CD4-positive, alpha-beta T cell treated with Interleukin-2 at 100 ng/mL for 4 hours (primary cell): ENCODE measurements around the gene CCDC186.
A peak's percentile ranks its signal among the peaks of the same experiment; 100 is the strongest.

ENCODE experiments used
- DNase-seq: peaks from one replicate; pipeline ENCODE4 v3.0.0-alpha.2; 2020; ENCODE audit warnings: low spot score

The CCDC186 gene

DNA sequence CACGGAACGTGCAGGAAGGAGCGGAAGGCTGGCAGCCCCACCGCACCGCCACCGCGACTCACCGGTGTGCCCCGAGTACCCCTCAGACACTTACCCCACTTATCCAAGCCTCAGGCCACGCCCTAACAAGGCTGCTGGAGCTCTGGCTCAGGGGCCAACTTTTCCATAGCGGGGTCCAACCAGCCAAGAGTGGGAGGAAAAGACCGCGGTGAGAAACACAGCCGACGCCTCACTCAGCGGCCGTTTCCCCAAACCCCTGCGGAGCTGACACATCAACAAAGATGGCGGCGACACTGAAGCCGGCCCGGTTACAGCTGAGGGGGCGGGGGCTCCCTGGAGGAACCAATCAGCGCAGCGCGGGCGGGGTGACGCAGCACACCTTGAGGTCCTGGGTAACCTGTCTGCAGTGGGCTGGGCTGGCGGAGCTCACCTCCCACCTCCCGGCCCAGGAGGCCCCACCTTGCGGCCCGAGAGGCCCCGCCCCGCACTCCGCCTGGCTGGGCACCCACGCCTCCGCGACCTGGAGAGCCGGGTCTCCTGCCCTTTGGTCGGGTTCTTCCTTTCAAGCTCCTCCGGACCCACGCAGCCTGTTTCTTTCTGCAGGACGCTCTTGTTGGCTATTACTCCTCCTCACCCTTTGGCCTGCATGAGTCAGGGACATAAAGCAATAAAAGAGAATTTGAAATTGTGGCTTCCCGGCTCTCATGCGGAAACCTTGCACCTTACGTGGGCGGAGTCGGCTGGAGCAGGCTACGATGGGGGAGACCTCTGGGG, at the start of gene CCDC186:
CCDC186 (minus strand) TSS at position 283 of the 774 bp plus-strand sequence. CDS start 10,935 bp downstream, outside the sequence.
- DNase-seq = peak; percentile 98

DNA sequence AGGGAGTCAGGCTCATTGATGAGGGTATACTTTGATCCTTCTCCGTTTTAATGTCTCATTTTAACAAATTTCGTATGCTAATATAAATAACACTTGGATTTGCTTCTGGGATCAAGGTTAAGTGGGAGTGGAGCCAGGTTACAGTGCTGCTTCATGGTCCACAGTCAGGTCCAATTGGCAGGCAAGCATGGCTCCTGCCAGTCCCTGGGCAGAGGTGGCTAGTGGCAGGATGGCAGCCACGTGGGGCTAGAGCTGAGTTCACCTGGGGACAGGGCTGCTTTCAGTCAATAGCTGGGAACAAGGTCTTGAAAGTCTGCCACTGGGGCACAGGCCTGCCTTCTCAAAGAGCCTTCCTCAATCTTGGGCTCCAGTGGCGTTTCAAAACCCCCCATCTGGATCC, 49.1 kb upstream of the CCDC186 start:
- no peak for DNase-seq

DNA sequence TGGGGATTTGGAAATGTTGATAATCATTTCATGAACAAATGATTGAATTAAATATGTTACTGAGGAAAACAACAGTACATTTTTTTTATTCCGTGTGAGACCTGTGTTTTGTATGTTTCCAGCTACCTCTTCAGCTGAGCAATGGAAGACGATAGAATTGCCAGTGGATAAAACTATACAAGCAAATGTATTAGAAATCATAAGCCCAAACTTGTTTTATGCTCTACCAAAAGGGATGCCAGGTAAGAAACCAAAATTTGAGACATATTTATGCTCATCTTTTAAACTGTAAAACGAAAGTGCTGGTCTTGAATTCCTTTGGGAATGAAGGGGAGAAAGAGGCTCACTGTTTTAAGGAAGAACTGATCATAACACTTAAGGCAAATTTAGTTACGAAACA, 47.2 kb upstream of the CCDC186 start:
- DNase-seq = no peak

DNA sequence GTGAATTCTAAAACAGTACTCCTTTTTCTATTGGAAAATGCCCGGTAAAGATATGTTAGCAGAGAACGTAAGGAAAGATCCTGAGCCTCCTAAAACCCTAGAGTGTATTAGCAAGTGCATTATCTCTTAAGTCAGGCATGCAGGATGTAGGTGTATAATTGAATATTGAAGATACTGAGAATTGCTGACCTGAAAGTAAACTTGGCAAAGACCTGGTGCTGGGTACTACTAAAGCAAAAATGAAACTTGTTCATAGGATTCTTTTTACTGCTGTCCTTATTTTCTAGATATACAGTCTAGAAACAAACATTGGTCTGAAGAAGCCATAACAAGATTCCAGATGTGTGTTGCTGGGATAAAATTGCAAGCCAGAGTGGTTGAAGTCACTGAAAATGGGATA, 46.3 kb upstream of the CCDC186 start:
- no peak for DNase-seq

DNA sequence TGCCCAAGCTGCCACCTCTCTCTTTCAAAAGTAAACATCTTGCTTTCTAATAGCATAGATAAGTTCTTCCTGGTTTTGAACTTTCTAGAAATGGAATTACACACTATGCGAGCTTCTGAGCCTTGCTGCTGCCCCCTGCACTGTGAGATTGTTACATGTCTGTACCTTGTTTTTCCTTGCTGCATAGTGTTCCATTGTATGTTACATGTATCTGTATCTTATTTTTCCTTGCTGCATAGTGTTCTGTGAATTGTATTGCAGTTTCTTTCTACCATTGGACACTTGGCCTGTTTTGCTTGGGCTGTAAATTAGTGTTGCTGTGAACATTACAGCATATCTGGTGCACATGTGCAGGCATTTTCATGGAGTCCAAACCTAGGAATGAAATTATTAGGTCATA, 41.0 kb upstream of the CCDC186 start:
- DNase-seq = no peak

DNA sequence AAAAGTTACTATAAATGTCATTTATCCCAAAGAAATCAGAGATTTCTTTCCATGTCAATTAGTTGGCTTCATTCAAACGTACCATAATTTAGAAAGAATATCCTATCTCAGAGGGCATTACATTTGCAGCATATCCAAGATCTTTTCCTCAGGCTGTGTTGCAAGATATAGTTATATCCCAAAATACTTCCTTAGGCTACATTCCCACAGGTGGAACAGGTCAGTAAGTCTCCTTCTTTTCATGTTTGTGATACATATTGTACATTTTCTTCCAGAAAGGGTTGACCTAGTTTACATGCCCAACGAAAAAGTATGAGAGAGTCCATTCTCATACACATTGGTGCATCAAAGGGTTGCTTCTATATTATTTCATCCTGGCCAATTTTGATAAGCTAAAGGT, 38.1 kb upstream of the CCDC186 start:
- no peak for DNase-seq

DNA sequence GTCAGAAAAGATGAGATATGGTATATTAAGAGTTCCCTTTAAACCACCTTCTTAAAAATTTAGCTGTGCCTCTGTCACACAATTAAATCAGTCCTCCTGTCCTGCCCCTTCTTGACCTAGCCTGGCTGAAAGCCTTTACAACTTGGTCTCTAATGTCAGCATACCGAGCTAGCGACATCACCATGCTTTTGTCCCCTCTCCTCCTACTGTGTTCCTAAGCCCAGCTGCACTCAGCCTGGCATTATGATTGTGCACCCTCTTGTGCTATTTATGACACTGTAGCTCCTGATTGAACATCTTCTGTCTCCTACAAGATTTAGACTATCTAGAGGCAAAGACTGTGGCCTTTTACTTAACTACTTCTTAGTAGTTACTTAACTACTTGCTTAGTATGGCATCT, 34.3 kb upstream of the CCDC186 start:
- no peak for DNase-seq

DNA sequence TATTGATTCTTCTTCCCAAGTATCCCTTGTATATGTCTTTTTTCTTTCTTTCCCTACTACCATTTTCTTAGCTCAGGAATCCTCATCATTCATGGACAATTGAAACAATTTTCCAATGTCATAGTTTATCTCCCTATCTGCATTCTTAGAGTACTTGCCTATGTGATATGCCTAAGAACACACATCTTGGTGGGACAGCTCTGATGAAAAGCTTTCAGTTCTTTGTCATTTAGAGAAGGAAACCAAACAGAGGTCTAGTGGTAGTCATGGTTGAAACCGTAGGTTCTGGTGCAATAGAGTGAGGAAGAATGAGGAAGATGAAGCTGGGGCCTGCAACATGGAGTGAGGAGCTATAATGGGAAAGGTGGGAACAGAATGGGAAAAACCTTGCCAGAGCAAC, 33.3 kb upstream of the CCDC186 start:
- no peak for DNase-seq

DNA sequence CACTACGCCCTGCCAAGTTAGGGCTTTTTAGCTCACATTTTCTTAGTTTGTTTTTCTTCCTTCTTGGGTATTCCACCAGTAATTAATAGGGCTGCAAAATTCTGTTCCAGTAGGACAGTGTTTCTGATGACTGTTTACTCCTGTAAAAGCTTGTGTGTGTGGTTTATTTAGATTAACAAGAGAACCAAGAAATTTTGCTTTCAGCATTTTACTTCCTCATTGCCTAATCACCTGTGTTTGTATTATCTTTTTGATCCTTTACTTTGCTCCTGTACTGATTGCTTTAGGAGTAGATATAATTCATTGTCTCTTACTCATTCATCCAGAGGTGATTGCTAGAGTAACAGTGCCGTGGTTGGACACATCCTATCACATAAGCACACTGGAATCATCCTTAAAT, 32.9 kb upstream of the CCDC186 start:
- no peak for DNase-seq

DNA sequence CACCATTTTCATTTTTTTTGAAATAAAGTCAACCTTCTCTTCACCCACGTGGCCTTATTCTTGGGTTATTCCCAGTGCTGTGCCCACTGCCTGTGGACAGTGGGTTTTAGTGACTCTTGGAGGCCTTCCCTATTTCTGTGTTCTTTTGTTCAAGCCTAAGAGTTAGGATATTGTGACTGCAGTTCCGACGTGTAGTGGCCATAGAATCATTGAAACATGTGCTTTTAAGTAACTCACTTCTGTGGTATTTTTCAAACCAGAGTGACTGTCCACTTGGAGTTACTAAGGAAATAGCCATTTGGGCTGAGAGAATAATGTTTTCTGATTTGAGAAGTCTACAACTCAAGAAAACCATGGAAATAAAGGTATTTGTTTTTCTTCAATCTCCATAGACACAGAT, 28.8 kb upstream of the CCDC186 start:
- no peak for DNase-seq

DNA sequence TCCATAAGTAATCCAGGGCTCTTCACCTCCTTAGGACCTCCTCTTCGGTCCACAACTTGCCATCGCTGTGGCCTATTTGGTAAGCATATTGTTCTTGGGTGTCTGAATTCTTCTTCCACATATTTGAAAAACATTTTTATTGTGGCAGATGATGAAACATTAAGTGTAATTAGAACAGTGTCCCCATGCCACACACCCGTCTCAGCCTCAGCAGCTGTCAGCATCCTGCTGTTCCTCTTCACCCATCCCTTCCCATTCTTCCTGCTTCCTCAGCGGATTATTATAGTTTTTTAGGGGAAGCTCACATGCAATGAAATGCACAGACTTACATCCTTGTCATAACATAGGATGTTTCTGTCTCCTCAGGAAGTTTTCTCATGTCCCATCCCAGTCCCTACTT, 25.2 kb upstream of the CCDC186 start:
- DNase-seq = no peak

DNA sequence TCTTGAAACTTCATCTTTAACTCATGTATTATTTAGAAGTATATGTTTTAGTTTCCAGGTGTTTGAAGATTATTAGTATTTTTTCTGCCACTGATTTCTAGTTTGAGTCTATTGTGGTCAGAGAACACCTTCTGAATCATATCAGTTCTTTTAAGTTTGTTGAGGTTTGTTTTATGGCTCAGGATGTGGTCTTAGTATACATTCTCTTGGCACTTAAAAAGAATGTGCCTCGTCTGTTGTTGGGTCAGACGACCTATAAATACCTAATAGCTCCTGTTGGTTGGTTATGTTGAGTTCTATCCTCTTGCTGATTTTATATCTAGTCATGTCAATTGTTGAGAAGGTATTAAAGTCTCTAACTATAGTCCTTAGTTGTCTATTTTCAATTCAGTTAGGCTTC, 21.1 kb upstream of the CCDC186 start:
- no peak for DNase-seq

DNA sequence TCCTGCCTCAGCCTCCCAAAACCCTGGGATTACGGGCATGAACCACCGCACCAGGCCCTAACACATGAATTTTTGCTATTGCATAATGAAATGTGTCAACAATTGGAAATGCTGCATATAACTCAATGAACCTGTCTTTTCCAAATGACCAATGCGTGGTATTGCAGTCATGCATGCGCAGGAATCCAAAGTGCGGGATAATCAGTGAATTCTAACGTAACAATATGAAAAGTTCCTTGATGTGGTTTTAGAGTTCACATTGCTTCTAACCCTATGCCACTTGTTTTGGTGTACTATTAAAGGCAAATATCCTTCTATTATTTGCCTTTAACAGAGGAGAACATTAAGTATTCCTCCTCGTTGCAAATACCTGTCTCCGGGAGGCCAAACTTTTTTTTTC, 15.7 kb upstream of the CCDC186 start:
- no peak for DNase-seq

DNA sequence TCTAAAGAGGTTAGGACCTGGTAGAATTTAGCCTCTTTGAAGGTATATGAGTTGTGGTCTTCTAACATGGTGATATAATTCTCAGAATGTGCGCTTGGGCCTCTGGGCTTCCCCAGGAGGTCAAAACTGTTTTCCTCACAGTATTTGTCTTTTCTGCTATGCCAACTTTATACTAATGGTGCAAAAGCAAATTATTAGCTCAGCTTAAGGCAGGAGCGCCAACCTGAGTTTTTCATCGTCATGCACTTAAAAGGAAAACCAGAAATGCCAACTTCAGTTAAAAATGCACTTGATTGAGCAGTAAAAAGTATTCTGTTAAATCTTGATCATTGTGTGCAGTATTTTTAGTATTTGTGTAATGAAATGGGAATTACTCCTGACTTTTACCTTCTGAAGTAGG, 14.9 kb upstream of the CCDC186 start:
- no peak for DNase-seq

DNA sequence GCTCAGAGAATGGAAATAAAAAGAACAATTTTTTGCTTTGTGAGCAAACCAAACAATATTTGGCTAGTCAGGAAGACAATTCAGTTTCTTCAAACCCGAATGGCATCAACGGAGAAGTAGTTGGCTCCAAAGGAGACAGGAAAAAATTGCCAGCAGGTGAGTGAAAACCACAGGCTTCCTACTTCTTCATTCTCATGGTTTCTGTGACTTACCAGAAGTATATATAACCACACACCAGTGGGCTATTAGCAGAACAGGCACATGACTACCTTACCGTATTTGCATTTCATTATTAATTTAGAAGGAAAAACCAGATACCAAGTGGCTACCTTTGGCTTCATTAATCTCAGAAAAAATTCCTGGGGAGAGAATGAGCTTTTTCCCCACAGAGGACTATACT, 14.0 kb upstream of the CCDC186 start:
- no peak for DNase-seq

DNA sequence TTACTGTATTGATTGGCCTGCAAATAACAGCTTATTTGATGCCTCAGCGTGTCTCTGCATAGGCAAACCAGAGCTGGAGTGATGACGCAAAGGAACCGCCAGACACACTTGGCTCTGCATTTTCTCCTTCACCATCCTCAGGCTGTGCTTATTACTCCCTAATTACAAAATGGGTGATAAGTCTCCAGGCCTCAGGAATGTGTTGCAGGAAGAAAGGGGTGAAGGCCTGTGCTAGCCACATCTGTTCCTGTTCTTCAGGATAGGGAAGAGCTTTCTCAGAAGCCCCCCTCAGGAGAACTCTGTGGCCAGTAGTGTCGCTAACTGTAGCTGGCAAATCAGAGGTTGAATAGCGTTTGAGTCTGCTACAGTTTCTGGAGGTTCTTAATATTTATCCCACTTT, 10.3 kb upstream of the CCDC186 start:
- no peak for DNase-seq

DNA sequence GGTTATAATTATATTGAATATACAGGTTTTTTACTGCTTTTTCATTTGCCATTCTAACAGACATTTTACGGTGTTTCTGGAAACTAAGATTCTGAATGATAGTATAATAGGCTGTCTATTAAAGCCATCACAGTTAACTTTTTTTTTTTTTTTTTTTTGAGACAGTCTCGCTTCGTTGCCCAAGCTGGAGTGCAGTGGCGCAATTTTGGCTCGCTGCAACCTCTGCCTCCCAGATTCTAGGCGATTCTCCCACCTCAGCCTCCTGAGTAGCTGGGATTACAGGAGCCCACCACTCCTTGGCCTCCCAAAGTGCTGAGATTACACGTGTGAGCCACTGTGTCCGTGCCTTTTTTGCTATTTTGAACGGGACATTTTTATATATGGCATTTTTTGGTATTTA, 9.6 kb upstream of the CCDC186 start:
- DNase-seq = no peak

DNA sequence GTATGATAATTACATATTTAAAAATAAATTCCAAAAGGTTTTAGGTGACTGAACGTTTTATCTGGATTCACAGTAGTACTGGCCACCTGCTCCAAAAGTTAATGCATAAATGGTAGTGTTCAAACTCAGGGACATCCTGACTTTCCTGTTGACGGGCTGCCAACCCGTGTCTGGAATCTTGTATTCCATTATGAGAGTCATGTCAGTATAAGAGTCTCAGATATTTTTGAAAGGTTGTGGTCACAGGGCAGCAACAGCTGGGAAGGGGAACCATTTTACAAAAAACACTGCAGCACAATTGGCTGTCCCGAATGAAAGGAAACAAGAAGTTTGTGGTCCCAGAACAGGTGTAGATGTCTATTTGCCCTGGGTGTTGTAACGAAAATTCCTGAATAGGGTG, 8.0 kb upstream of the CCDC186 start:
- no peak for DNase-seq

DNA sequence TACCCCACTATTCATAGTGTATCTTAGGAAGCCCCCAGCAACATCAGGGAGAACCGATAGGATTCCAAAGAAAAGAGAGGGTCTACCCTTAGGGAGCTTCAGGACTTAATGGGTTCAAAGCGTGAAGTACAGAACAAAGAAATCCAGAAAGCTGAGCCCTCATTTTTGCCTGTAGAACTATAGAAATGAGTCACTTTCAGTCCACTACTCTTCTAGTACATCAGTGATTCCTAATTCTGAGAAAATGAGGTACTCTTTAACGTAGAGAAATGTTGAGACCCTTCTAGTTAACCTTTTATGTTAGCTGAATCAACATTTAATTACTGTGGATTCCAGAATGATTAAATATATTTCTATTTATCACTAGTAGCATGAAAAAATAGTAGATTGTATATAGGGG, 6.9 kb upstream of the CCDC186 start:
- DNase-seq = no peak

DNA sequence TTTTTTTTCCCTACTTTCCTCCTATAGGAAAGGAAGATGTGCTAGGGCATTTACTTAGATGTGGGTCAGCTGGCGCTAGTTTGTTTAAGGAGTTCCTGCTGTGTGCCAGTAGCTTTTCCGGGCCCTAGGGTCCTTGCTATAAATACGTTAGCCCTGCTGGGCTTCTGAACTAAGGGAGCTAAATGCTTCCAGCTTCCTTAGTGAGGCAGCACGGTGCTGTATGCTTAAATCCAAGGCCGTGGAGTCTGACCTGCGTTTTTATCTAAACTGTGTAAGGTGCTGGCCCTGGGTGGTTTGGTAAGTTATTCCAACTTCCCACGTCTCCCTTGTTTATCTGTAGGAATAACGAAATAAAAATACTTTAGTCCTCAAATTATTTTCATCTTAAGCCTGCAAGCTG, 5.7 kb upstream of the CCDC186 start:
- no peak for DNase-seq

DNA sequence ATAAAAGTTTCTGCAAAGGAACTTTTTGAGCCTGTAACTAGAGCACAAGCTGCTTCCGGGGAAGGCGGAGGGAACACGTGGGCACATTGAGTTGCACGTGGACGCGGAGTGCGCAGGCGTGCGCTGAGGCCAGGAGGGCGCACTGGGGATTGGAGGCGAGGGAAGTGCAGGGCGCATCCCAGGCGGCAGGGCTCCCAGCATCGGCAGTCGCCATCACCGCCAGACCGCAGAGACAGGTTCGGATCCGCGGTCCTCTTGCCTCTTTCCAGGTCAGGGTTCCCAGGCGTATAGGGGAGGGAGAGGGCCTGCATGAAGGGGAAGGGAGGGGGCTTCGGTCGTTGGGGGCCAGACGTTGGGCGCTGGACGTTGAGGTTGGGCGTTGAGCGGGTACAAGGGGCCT, 5.1 kb upstream of the CCDC186 start, which contains the start of gene TDRD1:
TDRD1 (plus strand) TSS at position 206 of the 400 bp plus-strand sequence. CDS start 8,479 bp downstream, outside the sequence.
- no peak for DNase-seq

DNA sequence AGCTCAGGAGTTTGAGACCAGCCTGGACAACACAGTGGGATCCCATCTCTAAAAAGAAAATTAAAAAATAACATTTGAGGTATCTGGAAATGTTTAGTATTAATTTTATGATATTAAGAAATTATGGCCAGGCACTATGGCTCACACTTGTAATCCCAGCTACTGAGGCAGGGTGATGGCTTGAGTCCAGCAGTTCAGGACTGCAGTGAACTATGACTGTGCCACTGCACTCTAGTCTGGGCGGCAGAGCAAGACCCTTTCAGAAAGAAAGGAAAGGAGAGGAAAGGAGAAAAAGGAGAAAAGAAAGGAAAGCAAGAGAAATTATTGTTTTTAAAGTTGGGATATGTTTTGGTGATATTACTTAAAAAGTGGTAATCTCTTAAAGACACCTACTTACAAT, 2.5 kb upstream of the CCDC186 start:
- no peak for DNase-seq

DNA sequence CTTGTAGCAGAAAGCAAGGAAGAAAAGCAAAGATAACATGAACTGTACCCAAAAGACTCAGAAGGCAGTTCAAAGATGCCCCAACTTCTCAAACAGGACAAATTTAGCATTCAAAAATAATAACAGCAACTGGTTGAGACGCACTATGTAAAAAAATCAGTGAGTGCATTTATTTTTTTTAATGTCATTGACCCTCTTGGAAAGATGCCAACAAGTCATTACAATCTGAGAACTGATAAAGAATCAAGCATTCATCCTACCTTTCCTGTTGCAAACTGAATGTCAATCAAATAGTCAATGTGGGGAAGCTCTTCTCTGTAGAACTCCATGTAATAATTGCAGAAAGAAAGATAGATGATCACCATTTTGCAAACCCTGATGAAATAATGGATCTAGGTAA, 1.7 kb upstream of the CCDC186 start:
- DNase-seq = no peak

DNA sequence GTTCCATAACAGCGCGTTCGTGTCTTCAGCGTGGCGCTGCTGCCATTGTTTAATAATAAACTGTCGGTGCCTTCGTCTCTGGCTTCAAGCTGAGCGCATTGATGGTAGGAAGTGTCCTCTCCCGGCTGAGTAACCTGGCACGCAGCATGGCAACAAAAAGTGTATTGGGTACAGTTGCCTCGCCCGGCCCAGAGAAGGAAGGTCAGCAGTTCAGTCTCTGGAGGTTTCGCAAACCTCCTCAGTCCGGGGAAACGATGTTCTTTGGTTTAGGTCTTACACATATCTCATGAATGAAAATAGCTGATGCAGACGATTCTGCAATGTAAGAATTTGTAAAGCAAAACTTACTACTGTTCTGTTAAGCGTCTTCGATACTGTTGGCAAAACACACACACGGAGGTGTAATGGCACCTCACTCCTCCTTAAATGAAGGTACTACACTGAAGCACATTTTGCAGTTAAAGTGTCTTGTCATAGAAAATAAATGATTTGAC, 739 bp upstream of the CCDC186 start:
- no peak for DNase-seq
